BJ (cell line): ENCODE data around the gene CRPPA. TPM values are rescaled to one million over a fixed set of nuclear protein-coding genes. Genes with fewer than 3 reads are reported as not detected.
"Not testable (repeated sequence)": the region's sequence is repeated elsewhere in the genome, so short reads cannot be mapped to it uniquely, and the experiment has no call there.

ENCODE experiments used
- CTCF ChIA-PET: fragments of 350-600 bp; formaldehyde crosslinking; extraction: SDS; loops from one replicate; lab custom pipeline; 2021; ENCODE audit warnings: antibody characterized with exemption, inconsistent platforms; lab: Yijun Ruan, JAX
- POLR2A ChIA-PET: fragments of 300-600 bp; sonication (Branson Sonifier 250); formaldehyde crosslinking; extraction: SDS; loops from one replicate; lab custom pipeline; 2021; ENCODE audit warnings: antibody characterized with exemption; lab: Charles Lee
- DNase-seq: peaks from one replicate; pipeline ENCODE4 v3.0.0-alpha.2; 2011; ENCODE audit warnings: low read depth
- H3K27me3 ChIP-seq: 2 replicates; pipeline ENCODE4 v1.6.0; 2011; ENCODE audit warnings: low read length; ENCODE audit not compliant: control insufficient read depth, insufficient read depth
- H3K36me3 ChIP-seq: 2 replicates; pipeline ENCODE4 v1.5.1; 2011; ENCODE audit warnings: low read length; ENCODE audit not compliant: control insufficient read depth, insufficient read depth
- H3K4me3 ChIP-seq: 2 replicates; pipeline ENCODE4 v1.5.1; 2011; ENCODE audit warnings: low read depth, mild to moderate bottlenecking, control low read depth, low read length
- polyA plus RNA-seq: library from polyadenylated mRNA; depleted of rRNA; stranded (reverse); fragments of >200 nt; gene quantifications from 2 replicates; pipeline ENCODE4 v1.2.3, GENCODE V29; 2011; rRNA removed
- small RNA-seq: library from RNA; depleted of rRNA; stranded (forward); fragments of <200 nt; gene quantifications from one replicate; pipeline ENCODE3, GENCODE V24; 2012; ENCODE audit warnings: low replicate concordance, low read depth; ENCODE audit not compliant: insufficient read length
- TF ChIP-seq, protein P1 (sequence below): IDR thresholded peaks from 2 replicates; pipeline ENCODE4 v1.5.1; 2011; ENCODE audit warnings: low read depth, mild to moderate bottlenecking, control low read depth, inconsistent platforms, low read length, moderate library complexity; ENCODE audit not compliant: insufficient read depth

CRPPA gene
- polyA plus RNA-seq, 1 experiment: 0.39 TPM

- ChIA-PET POLR2A (no interaction called here), CTCF (no interaction called here)
- H3K4me3 ChIP-seq: no peak overlapping the region
- H3K36me3 ChIP-seq: no peaks in the 10 kb centered on the region
- TF ChIP-seq, protein P1, sequence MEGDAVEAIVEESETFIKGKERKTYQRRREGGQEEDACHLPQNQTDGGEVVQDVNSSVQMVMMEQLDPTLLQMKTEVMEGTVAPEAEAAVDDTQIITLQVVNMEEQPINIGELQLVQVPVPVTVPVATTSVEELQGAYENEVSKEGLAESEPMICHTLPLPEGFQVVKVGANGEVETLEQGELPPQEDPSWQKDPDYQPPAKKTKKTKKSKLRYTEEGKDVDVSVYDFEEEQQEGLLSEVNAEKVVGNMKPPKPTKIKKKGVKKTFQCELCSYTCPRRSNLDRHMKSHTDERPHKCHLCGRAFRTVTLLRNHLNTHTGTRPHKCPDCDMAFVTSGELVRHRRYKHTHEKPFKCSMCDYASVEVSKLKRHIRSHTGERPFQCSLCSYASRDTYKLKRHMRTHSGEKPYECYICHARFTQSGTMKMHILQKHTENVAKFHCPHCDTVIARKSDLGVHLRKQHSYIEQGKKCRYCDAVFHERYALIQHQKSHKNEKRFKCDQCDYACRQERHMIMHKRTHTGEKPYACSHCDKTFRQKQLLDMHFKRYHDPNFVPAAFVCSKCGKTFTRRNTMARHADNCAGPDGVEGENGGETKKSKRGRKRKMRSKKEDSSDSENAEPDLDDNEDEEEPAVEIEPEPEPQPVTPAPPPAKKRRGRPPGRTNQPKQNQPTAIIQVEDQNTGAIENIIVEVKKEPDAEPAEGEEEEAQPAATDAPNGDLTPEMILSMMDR: no peak
- DNase-seq: no peak
- no peaks in the 10 kb centered on the region for H3K27me3 ChIP-seq
Observed at GRCh38 chr7:16392990-16393523, 28.3 kb downstream of the CRPPA start.

DNA sequence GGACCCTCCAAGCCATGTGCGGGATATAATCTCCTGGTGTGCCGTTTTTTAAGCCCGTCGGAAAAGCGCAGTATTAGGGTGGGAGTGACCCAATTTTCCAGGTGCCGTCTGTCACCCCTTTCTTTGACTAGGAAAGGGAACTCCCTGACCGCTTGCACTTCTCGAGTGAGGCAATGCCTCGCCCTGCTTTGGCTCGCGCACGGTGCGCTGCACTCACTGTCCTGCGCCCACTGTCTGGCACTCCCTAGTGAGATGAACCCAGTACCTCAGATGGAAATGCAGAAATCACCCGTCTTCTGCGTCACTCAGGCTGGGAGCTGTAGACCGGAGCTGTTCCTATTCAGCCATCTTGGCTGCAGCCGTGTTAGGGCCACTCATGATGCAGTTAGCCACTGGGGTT is 37.6 kb downstream of the CRPPA start:
- POLR2A ChIA-PET, H3K27me3 ChIP-seq, DNase-seq, CTCF ChIA-PET, H3K36me3 ChIP-seq, H3K4me3 ChIP-seq: not testable (repeated sequence)

GRCh38 chr7:16383103-16383502 is 38.2 kb downstream of the CRPPA start:
- H3K27me3 ChIP-seq, DNase-seq, POLR2A ChIA-PET, H3K36me3 ChIP-seq, CTCF ChIA-PET, H3K4me3 ChIP-seq: not testable (repeated sequence)

Small RNA genes within 50 kb of the gene (small RNA-seq; reads per million reads assigned to genes)
- not detected for gene AC005014.3

Other genes starting within 250 kb of the CRPPA start
- gene SOSTDC1, start 44.2 kb upstream of the CRPPA start, polyA plus RNA-seq: not detected in 2 replicates
- not detected in 2 replicates for gene LRRC72, start 105.3 kb upstream of the CRPPA start, polyA plus RNA-seq
- 14.7 and 26.4 TPM in 2 replicates for gene ANKMY2, start 224.2 kb upstream of the CRPPA start, polyA plus RNA-seq
- gene BZW2, start 224.6 kb upstream of the CRPPA start, polyA plus RNA-seq: 54.7 and 55.2 TPM in 2 replicates